ENCODE results near the gene DNAJC6.

DNA sequence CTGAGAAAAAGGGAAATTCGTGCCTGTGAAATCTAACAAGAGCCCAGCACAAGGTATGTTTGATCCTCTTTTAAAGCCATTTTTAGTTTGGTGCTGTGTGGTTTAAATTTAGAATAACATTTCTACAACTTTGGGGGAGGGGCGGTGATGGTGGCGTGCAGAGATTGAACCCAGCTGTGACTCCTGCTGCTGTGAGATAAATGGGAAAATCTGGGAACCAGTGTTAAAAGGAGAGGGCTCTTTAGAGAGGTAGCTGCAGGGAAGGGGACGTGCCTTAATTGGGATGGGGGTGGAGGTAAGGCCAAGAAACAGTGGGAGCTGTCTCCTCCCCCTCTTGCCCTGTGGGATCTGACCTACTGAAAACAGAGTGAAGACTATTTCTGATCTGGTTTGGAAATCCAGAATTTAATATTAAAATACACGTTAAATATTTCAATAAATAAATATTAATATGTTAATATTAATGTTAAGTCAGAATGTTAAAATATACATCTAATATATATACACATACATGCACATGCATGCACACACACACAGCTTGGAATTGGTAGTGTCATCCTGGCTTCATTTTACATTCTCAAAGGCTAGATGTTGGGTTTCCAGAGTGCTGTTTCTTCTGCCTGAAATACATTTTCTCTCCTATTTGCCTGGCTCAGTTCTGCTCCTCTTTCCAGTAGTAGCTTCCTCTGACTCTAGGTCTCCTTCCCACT lies 30.1 kb upstream of the DNAJC6 start:
- TF ChIP-seq, protein P1, sequence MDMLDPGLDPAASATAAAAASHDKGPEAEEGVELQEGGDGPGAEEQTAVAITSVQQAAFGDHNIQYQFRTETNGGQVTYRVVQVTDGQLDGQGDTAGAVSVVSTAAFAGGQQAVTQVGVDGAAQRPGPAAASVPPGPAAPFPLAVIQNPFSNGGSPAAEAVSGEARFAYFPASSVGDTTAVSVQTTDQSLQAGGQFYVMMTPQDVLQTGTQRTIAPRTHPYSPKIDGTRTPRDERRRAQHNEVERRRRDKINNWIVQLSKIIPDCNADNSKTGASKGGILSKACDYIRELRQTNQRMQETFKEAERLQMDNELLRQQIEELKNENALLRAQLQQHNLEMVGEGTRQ (IDR thresholded peaks at IDR 0.05; ENCODE audit: low read depth, low read length) = no peak
- TF ChIP-seq, protein P1 (CRISPR knock-in tag; IDR thresholded peaks at IDR 0.05; ENCODE audit: borderline replicate concordance) = no peak
- TF ChIP-seq, protein P2, sequence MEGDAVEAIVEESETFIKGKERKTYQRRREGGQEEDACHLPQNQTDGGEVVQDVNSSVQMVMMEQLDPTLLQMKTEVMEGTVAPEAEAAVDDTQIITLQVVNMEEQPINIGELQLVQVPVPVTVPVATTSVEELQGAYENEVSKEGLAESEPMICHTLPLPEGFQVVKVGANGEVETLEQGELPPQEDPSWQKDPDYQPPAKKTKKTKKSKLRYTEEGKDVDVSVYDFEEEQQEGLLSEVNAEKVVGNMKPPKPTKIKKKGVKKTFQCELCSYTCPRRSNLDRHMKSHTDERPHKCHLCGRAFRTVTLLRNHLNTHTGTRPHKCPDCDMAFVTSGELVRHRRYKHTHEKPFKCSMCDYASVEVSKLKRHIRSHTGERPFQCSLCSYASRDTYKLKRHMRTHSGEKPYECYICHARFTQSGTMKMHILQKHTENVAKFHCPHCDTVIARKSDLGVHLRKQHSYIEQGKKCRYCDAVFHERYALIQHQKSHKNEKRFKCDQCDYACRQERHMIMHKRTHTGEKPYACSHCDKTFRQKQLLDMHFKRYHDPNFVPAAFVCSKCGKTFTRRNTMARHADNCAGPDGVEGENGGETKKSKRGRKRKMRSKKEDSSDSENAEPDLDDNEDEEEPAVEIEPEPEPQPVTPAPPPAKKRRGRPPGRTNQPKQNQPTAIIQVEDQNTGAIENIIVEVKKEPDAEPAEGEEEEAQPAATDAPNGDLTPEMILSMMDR (CRISPR knock-in tag; IDR thresholded peaks at IDR 0.05) = no peak
- TF ChIP-seq POLR2AphosphoS5 (IDR thresholded peaks at IDR 0.05; ENCODE audit: low read depth, low read length) (no peak), U2AF1 (optimal IDR thresholded peaks at IDR 0.05; ENCODE audit: low read depth, low read length) (no peak), MXI1 (IDR thresholded peaks at IDR 0.05; ENCODE audit: borderline replicate concordance, low read depth, low read length) (no peak), POLR2A (IDR thresholded peaks at IDR 0.05; ENCODE audit: insufficient read depth in 1 of 2, low read depth in 2 of 2, low read length in 2 of 2) (no peak), ZNF572 (CRISPR knock-in tag; IDR thresholded peaks at IDR 0.05) (no peak), KDM1A (CRISPR knock-in tag; IDR thresholded peaks at IDR 0.05) (no peak), CHD2 (IDR thresholded peaks at IDR 0.05; ENCODE audit: low read depth, low read length) (no peak)
- TF ChIP-seq, protein P3, sequence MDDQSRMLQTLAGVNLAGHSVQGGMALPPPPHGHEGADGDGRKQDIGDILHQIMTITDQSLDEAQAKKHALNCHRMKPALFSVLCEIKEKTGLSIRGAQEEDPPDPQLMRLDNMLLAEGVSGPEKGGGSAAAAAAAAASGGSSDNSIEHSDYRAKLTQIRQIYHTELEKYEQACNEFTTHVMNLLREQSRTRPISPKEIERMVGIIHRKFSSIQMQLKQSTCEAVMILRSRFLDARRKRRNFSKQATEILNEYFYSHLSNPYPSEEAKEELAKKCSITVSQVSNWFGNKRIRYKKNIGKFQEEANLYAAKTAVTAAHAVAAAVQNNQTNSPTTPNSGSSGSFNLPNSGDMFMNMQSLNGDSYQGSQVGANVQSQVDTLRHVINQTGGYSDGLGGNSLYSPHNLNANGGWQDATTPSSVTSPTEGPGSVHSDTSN (CRISPR knock-in tag; IDR thresholded peaks at IDR 0.05; ENCODE audit: borderline replicate concordance) = no peak
